Endothelial cell of umbilical vein (primary cell): ENCODE results near the gene FBXO33.

ENCODE experiments used
- CTCF ChIP-seq, 2 donors: IDR thresholded peaks; 1 replicate in 1 of 2; 2 replicates in 1 of 2; pipeline ENCODE4 v1.5.1; 2011; ENCODE audit warnings: low read length in 2 of 2, mild to moderate bottlenecking in 2 of 2, moderate library complexity in 2 of 2, control low read depth in 1 of 2, inconsistent platforms in 1 of 2, low read depth in 1 of 2; ENCODE audit not compliant: insufficient read depth in 1 of 2; ENCODE audit errors: extremely low read depth in 1 of 2
- EZH2 ChIP-seq: IDR thresholded peaks from 2 replicates; pipeline ENCODE4 v1.6.1; 2012; ENCODE audit warnings: borderline replicate concordance, low read depth, mild to moderate bottlenecking, moderate library complexity, low read length, inconsistent platforms; ENCODE audit not compliant: severe bottlenecking
- JUN ChIP-seq: IDR thresholded peaks from 2 replicates; pipeline ENCODE4 v1.6.1; 2011; ENCODE audit warnings: borderline replicate concordance, low read depth; ENCODE audit not compliant: insufficient read length, insufficient read depth
- POLR2A ChIP-seq: IDR thresholded peaks from 2 replicates; pipeline ENCODE4 v1.6.1; 2012; ENCODE audit warnings: low read depth, mild to moderate bottlenecking, control low read depth, low read length
- POLR2AphosphoS5 ChIP-seq: IDR thresholded peaks from 2 replicates; pipeline ENCODE4 v1.6.1; 2012; ENCODE audit warnings: low read depth, mild to moderate bottlenecking, control low read depth, low read length, moderate library complexity; ENCODE audit not compliant: insufficient read depth

DNA sequence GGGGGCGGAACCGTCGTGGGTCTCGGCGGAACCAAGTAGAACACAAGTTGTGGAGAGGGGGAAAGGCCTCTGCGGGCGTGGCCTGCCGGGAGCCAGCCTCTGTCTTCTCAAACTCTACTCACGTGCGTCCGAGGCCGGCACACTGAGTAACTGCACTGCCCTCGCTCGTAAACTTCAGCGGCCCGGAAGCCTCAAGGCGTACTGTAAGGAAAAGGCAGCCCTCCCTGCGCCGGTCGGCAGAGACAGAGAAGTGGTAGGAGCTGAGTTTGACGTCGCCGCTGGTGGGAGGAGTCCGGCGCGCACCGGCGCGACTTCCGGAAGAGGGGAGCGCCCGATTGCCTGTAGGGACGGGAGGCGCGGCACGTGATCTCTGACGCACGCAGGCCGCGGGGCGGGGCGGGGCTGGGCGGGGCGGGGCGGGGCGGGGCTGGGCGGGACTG, at the start of gene FBXO33:
- TF ChIP-seq JUN (no peak), CTCF (IDR thresholded peaks at IDR 0.05; ENCODE audit: extremely low read depth in 1 of 2, insufficient read depth in 1 of 2, low read depth in 1 of 2, low read length in 2 of 2) (no peak), POLR2A (no peak), EZH2 (no peak), POLR2AphosphoS5 (peak; percentile 67)
